ENCODE data around the gene MYO1B.

GRCh38 chr2:191316246-191316994, 71.2 kb downstream of the MYO1B start:
- TF ChIP-seq TAF1 (IDR thresholded peaks at IDR 0.05; ENCODE audit: low read depth, low read length) (no peak), POLR2A (IDR thresholded peaks at IDR 0.05; ENCODE audit: low read depth, low read length) (no peak), POLR2AphosphoS5 (IDR thresholded peaks at IDR 0.05; ENCODE audit: low read depth, low read length) (no peak), SPI1 (IDR thresholded peaks at IDR 0.05; ENCODE audit: low read depth, low read length) (no peak), POU2F2 (IDR thresholded peaks at IDR 0.05; ENCODE audit: low read depth, low read length) (no peak), PAX5 (IDR thresholded peaks at IDR 0.05; ENCODE audit: insufficient read depth, low read length, severe bottlenecking) (no peak)
